HG03175 (cell line): ENCODE measurements around the gene BRINP2.

ENCODE experiments used
- ATAC-seq: cut with Tn5 transposase; IDR thresholded peaks from one replicate; pipeline ENCODE4 v1.9.1; 2021; ENCODE audit warnings: mild to moderate bottlenecking, moderate library complexity; ENCODE audit not compliant: unreplicated experiment

Gene BRINP2

GRCh38 chr1:177257576-177257975 lies 86.8 kb downstream of the BRINP2 start:
- no peak for ATAC-seq

DNA sequence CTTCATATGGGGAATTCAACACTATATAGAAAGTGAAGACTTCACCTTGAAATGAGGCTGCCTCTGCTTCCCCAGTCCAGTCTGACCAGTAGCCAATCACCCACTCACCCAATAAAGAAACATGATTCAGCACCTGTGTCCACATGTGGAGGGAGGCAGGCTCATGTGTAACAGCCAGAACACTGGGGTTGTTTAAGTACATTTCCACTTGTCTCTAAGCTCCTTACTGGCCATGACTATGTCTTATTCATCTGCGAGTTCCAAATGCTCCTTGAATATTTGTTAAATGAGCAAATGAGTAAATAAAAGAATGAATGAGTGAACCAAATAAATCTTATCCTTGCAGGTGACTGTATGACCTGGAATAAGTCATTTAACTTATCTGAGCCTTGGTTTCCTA lies 100.1 kb downstream of the BRINP2 start:
- no peak for ATAC-seq

GRCh38 chr1:177273141-177273540 lies 102.4 kb downstream of the BRINP2 start:
- ATAC-seq, result no peak

- ATAC-seq, result no peak
Observed at GRCh38 chr1:177274687-177275211, 104.0 kb downstream of the BRINP2 start.

GRCh38 chr1:177275736-177276135 lies 105.0 kb downstream of the BRINP2 start:
- no peak for ATAC-seq

DNA sequence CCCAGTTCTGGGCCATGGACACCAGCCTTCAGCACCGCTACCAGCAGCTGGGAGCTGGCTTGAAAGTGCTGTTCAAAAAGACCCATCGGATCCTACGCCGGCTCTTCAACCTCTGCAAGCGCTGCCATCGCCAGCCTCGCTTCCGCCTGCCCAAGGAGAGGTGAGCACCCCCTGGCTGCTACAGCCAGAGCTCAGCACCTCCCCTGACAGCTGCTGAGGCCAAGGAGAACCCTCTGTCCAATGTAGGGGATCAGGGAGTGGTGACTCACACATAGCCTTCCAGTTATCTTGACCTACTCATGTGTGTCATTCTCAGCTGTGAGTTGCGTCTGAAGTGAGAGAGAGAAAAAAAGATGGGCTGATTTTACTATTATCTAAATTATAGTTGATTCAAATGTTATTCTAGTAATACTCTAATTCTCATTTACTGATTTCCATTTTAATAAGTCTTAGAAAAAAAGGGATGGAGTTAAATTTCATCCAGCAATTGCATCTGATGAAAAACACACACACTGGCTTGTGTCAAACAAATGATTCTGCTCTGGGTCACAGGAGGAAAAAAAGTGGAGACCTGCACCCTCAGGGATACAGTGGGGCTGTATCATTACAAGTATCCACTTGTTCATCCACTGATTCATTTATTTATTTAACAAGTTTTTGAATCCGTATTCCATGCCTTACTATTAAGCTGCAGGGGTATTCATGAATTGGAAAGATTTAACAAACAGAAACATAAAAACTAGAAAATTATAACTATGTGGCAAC lies 108.0 kb downstream of the BRINP2 start:
- no peak for ATAC-seq

DNA sequence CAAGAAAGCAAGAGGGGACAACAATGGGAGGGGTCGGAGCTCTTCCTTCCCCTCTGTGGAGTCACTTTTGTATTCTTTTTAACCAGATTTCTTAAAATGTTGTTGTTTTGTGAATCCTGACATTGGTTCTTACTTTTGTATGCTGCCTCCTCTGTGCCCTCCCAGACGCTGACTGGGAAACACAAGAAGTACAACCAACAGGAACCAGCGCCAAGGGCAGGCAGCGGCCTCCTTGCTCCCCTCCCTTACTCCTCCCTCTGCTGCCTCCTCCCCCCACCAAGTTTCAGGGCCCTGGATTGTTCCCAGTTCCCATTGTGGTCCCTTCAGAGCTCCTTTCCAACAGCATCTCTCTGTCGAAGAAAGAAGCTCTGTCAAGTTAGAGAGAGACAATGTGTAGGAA lies 111.1 kb downstream of the BRINP2 start:
- no peak for ATAC-seq

GRCh38 chr1:177282976-177283375 lies 112.2 kb downstream of the BRINP2 start:
- no peak for ATAC-seq

DNA sequence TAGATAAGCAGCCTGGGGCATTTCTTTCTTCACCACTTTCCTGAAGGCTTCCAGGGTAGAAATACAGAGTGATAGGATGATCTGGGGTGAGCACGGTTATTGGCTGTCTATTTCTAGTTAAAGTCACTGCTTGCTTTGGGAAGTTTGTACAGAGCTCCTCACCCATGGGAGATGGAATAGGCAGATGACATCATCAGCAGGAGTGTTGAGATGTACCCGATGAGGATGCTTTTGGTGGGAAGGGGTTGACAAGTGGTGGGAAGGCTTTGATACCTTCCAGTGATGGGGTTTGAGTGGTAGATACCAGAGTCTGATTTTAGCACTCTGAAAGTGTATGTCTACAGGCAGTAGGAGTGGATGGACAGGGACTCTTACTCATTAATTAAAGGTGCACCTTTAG lies 112.6 kb downstream of the BRINP2 start:
- ATAC-seq, result no peak

- no peak for ATAC-seq
Observed at GRCh38 chr1:177286396-177286795, 115.6 kb downstream of the BRINP2 start.

DNA sequence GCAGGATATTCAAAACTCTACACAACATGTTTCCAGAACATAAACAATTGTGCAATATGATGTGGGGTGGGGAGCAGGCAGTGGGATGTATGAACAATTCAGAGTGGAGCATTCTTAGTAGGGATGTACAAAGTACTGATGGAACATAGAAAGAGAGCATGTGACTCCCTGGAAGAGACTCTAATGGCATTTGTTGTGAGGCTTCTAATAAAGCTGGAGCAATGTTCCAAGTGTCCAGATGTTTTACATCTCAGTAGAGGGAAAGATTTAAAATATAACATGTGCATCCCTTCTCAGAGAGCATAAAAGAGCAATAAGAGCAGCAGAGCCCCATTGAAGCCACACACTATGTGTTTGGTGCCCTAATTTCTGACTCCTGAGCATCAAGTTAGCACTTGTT lies 116.5 kb downstream of the BRINP2 start:
- no peak for ATAC-seq

GRCh38 chr1:177287994-177288393 lies 117.2 kb downstream of the BRINP2 start:
- no peak for ATAC-seq

DNA sequence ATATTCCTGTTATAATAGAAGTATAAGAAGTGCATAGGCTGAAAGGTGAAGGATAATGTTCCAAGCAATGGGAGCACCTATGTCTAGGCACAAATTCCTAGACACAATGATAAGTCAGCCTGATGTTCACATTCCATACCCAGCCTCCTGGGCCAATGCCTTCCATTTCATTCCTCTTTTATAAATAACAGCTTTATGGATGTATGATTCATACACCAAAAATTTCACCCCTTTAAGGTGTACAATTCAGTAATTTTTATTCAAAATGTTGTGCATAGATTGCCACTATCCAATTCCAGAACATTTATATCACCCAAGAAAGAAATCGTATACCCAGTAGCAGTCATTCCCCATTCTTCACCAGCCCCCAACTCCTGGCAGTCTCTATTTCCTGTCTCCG lies 118.8 kb downstream of the BRINP2 start:
- no peak for ATAC-seq

GRCh38 chr1:177300431-177300830 lies 129.7 kb downstream of the BRINP2 start:
- no peak for ATAC-seq

- ATAC-seq, result no peak
Observed at GRCh38 chr1:177301425-177302124, 130.8 kb downstream of the BRINP2 start.

DNA sequence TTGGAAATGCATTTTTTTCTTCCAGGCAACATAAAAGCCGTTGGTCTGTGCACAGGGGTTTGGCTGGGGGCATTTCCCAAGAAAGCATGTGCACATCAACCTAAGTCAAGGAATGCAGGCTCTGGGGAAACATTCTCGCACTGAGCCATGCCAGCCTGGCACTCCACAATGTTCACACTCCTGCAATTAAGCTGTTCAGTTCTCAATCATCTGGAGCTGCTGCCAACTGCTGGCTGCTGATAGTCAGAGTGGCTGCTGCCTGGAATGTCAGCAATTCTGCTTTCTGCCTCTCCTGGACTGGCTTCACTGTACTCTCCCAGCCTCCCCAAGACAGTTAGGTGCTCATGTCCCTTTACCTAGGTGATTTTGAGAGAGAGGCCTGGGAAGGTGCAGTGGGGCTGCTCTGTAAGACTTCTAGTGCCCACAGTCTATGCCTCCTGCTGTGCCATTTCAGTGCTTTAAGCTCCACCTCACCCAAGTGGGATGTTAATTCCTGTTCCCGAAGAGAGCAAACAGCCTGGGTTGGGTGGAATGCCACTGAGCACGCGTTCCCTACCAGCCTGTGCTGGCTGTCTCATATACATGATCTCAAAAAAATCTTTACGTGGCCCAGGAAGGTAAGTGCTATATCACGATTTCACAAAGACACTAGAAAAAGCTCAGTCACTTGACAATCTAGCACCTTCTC lies 131.7 kb downstream of the BRINP2 start:
- ATAC-seq, result no peak

DNA sequence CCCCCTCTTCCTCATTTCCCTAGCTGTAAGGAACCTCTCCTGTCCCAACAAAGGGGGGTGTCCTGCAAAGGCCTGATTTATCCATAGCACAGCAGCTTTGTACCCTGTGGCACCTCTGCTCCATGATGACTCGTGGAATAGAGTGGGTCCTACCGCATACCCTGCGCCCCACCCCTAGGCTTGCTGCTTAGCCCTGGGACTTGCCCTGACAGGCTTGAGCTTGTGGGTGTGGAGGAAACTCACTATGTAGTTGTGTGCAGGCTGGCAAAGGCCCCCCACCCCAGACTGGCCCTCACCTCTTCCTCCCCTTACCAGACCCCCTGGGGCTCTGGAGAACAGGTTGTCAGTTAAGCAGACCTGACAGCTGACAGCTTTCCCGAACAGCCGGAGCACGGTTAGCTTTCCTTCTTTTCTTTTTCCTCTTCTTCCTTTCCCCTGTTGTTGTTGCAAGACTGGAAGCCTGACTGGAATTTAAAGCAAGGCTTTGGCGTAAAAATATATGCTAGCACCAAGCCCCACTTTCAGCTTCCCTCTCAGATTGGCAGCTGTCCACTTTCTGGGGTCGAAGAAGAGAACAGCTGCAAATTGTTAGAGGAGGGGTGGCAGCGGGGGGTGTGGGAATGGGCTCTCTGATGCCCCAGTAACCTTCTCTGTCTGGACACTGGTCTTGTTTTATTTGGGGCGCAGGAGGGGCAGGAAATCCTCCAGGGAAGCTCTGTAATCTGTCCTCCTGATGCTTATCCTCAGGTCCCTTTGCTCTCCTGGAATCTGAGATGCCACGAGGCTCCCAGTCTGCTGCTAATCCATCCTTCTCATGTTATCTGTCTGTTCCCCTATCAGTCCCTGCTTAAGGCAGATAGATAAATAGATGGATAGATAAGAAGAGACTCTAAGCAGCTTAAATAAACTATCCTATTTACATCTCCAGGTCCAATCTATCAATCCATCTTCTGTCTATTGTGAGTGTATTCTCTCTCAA lies 134.6 kb downstream of the BRINP2 start:
- ATAC-seq, result no peak

DNA sequence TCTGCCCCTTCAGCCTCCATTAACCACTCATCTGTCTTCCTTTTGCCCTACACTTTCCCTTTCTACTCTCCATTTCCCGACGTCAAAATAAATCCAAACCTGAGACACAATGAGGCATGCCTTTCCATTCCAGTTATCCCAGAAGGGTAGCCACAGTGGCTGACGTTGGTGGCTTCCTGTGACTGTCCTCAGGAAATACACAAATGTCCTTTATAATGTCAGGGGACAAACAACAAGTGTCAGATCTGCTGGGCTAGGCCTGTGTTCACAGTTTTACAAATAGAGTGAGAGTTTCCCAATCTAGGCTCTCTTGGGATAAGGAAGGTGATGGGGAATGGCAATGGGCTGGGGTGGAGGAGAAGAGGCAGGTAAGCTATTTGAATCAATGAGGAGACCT lies 135.3 kb downstream of the BRINP2 start:
- no peak for ATAC-seq

- ATAC-seq, result no peak
Observed at GRCh38 chr1:177306981-177307380, 136.2 kb downstream of the BRINP2 start.

DNA sequence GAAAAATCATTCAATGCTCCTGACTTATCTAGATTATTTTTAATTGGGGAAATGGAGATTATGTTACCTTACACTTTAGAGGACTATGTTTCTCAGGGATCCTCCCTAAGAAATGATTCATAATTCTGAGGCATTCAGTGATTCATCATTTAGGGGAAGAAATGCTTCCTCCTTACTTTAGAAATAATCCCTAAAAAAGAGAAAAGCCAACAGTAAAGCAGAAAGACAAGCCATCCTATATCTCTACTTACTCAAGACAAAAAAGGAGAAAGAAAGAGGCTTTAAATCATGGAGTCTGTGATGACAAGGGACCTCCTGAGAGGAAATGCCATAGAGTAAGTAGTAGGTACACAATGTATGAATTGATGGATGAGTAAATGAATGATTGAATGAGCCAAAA lies 137.0 kb downstream of the BRINP2 start:
- ATAC-seq, result no peak

GRCh38 chr1:177309880-177310279 lies 139.1 kb downstream of the BRINP2 start:
- no peak for ATAC-seq
